Measurements from ENCODE around the gene AOPEP. TPM values are rescaled to one million over a fixed set of nuclear protein-coding genes. Genes with fewer than 3 reads are reported as not detected.

Gene AOPEP
- total and polyA plus RNA-seq, 2 donors (not counting 3 experiments of a cell fraction or from before 2014, with no cell fraction given): 20.2 to 41.6 TPM

GRCh38 chr9:94967482-94967881, 241.0 kb downstream of the AOPEP start:
- H3K9ac ChIP-seq (replicated peaks; ENCODE audit: extremely low read depth, insufficient read depth, low read length): no peak overlapping the region
- H3K36me3 ChIP-seq (ENCODE audit: control insufficient read depth in 2 of 2, extremely low read depth in 1 of 2, insufficient read depth in 2 of 2, low read length in 2 of 2): no peaks in the 10 kb centered on the region
- H3K9me1 ChIP-seq (replicated peaks; ENCODE audit: control insufficient read depth, extremely low read depth, insufficient read depth, low read length): no peaks in the 10 kb centered on the region
- no peak overlapping the region for H3K4me2 ChIP-seq (ENCODE audit: insufficient read depth, low read length)
- no peak overlapping the region for H3K4me3 ChIP-seq (replicated peaks in 1 of 3; ENCODE audit: insufficient read depth in 1 of 3, low read depth in 1 of 3, low read length in 3 of 3)
- CTCF ChIA-PET: interaction anchor here (1.6 kb wide), 1 partner anchor 17 kb away, joined by 3 read pairs; no protein-coding TSS in a partner anchor
- no peaks in the 10 kb centered on the region for H3K9me3 ChIP-seq (replicated peaks; ENCODE audit: control insufficient read depth, insufficient read depth, low read length)
- no TSS peak for BruUV-seq (replicated peaks)
- FAIRE-seq: no peak
- no peak overlapping the region for H3K27ac ChIP-seq (ENCODE audit: insufficient read depth, low read depth, low read length)
- POLR2A ChIA-PET: no interaction called here
- TF ChIP-seq MYC (IDR thresholded peaks at IDR 0.05; ENCODE audit: low read depth, low read length): no peak
- no peak for TF ChIP-seq CTCF (IDR thresholded peaks at IDR 0.05; ENCODE audit: extremely low read depth in 1 of 2, insufficient read depth in 1 of 2, low read depth in 1 of 2, low read length in 2 of 2)
- no peaks in the 10 kb centered on the region for H3K79me2 ChIP-seq (ENCODE audit: control insufficient read depth, insufficient read depth, low read length)
- H3K27me3 ChIP-seq (ENCODE audit: control insufficient read depth in 2 of 2, insufficient read depth in 2 of 2, low read length in 2 of 2): no peaks in the 10 kb centered on the region
- dilution Hi-C loops (cut with MboI; ENCODE audit: extremely low pct_ligation_motif_present, low sequenced_read_pairs): no loop called here
- no peak overlapping the region for H2AFZ ChIP-seq (ENCODE audit: low read depth, low read length)
- intact Hi-C loops (cut with micrococcal nuclease): no loop called here
- no peak for DNase-seq (ENCODE audit: low read depth, low spot score)
- no peaks in the 10 kb centered on the region for H4K20me1 ChIP-seq (replicated peaks; ENCODE audit: control insufficient read depth, extremely low read depth, insufficient read depth, low read length)
- no peaks in the 10 kb centered on the region for H3K4me1 ChIP-seq (ENCODE audit: control insufficient read depth, extremely low read depth, insufficient read depth, low read length)

GRCh38 chr9:94971378-94972131, 245.1 kb downstream of the AOPEP start:
- dilution Hi-C loops (cut with MboI; ENCODE audit: extremely low pct_ligation_motif_present, low sequenced_read_pairs): no loop called here
- ChIA-PET POLR2A (no interaction called here), CTCF (no interaction called here)
- Histone ChIP-seq H3K9me3 (replicated peaks; ENCODE audit: control insufficient read depth, insufficient read depth, low read length) (no peaks in the 10 kb centered on the region), H3K79me2 (ENCODE audit: control insufficient read depth, insufficient read depth, low read length) (no peaks in the 10 kb centered on the region), H3K27ac (ENCODE audit: insufficient read depth, low read depth, low read length) (no peak overlapping the region), H3K4me2 (ENCODE audit: insufficient read depth, low read length) (no peak overlapping the region), H3K36me3 (ENCODE audit: control insufficient read depth in 2 of 2, extremely low read depth in 1 of 2, insufficient read depth in 2 of 2, low read length in 2 of 2) (no peaks in the 10 kb centered on the region), H3K9me1 (replicated peaks; ENCODE audit: control insufficient read depth, extremely low read depth, insufficient read depth, low read length) (no peaks in the 10 kb centered on the region), H3K4me3 (replicated peaks in 1 of 3; ENCODE audit: insufficient read depth in 1 of 3, low read depth in 1 of 3, low read length in 3 of 3) (no peak overlapping the region), H3K27me3 (ENCODE audit: control insufficient read depth in 2 of 2, insufficient read depth in 2 of 2, low read length in 2 of 2) (no peaks in the 10 kb centered on the region), H3K4me1 (ENCODE audit: control insufficient read depth, extremely low read depth, insufficient read depth, low read length) (peaks cover 8% of the 10 kb centered on the region), H3K9ac (replicated peaks; ENCODE audit: extremely low read depth, insufficient read depth, low read length) (no peak overlapping the region), H4K20me1 (replicated peaks; ENCODE audit: control insufficient read depth, extremely low read depth, insufficient read depth, low read length) (no peaks in the 10 kb centered on the region), H2AFZ (ENCODE audit: low read depth, low read length) (no peak overlapping the region)
- FAIRE-seq (no peak), DNase-seq (ENCODE audit: low read depth, low spot score) (no peak)
- intact Hi-C loops (cut with micrococcal nuclease): no loop called here
- BruUV-seq (replicated peaks): no TSS peak
- no peak for TF ChIP-seq FOS (IDR thresholded peaks at IDR 0.05; ENCODE audit: borderline replicate concordance, insufficient read depth, low read length)
- no peak for TF ChIP-seq CTCF (IDR thresholded peaks at IDR 0.05; ENCODE audit: extremely low read depth in 1 of 2, insufficient read depth in 1 of 2, low read depth in 1 of 2, low read length in 2 of 2)

All from endothelial cell of umbilical vein (primary cell).